HG03280 (cell line): Measurements from ENCODE around the gene DHRS2.
"Not testable (repeated sequence)": the region's sequence is repeated elsewhere in the genome, so short reads cannot be mapped to it uniquely, and the experiment has no call there.

Experiments
- ATAC-seq: cut with Tn5 transposase; IDR thresholded peaks from one replicate; pipeline ENCODE4 v1.9.1; 2021; ENCODE audit warnings: mild to moderate bottlenecking, moderate library complexity; ENCODE audit not compliant: unreplicated experiment

Gene DHRS2

DNA sequence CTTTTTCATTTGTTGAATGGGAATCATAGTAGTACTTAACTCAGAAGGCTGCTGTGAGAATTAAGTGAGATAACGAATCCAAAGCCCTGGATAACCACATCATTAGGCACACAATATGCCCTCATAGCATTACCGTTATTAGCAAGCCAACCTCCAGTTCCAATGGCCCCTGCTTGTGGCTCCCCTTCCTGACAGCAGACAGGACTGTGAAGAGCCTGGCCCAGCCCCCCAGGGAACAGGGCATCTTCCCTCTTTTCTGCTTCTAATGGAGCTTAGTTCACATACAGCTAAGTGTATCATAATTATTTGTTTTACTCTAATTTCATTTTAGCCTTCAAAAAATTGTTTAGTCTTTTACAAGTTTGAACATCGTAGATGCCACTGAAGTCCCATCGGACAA, 39.7 kb downstream of the DHRS2 start:
- ATAC-seq: no peak

- ATAC-seq: no peak
Observed at GRCh38 chr14:23681337-23681736, 45.2 kb downstream of the DHRS2 start.

DNA sequence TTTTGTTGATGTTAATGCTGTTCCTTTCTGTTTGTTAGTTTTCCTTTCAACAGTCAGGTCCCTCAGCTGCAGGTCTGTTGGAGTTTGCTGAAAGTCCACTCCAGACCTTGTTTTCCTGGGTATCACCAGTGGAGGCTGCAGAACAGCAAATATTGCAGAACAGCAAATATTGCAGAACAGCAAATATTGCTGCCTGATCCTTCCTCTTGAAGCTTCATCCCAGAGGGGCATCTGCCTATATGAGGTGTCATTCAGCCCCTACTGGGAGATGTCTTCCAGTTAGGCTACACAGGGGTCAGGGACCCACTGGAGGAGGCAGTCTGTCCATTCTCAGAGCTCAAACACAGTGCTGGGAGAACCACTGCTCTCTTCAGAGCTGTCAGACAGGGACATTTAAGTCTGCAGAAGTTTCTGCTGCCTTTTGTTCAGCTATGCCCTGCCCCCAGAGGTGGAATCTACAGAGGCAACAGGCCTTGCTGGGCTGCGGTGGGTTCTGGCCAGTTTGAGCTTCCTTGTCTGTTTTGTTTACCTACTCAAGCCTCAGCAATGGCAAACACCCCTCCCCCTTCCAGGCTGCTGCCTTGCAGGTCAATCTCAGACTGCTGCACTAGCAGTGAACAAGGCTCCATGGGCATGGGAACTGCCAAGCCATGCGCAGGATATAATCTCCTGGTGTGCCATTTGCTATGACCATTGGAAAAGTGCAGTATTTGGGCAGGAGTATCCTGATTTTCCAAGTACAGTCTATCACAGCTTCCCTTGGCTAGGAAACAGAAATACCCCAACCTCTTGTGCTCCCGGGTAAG, 53.7 kb downstream of the DHRS2 start:
- not testable (repeated sequence) for ATAC-seq

DNA sequence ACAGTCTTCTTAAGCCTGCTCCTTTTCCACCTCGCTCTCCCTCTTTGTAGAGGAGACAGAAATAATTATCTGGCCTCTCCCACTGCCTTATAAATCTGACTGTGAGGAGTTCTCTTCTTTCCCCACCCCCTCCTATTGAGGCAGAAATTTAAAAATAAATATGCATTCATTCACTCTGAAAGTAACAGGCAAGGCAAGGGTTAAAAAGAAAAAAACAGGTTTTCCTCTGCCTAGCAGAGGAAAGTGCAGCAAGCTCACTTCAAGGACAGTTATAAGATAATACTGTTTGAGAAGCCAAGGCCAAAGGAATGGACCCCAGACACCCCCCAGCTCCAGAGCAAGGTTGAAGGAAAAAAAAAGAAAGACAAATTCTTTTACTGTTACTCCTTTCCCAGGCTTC, 56.3 kb downstream of the DHRS2 start:
- no peak for ATAC-seq

- ATAC-seq: no peak
Observed at GRCh38 chr14:23693252-23693775, 57.1 kb downstream of the DHRS2 start.

DNA sequence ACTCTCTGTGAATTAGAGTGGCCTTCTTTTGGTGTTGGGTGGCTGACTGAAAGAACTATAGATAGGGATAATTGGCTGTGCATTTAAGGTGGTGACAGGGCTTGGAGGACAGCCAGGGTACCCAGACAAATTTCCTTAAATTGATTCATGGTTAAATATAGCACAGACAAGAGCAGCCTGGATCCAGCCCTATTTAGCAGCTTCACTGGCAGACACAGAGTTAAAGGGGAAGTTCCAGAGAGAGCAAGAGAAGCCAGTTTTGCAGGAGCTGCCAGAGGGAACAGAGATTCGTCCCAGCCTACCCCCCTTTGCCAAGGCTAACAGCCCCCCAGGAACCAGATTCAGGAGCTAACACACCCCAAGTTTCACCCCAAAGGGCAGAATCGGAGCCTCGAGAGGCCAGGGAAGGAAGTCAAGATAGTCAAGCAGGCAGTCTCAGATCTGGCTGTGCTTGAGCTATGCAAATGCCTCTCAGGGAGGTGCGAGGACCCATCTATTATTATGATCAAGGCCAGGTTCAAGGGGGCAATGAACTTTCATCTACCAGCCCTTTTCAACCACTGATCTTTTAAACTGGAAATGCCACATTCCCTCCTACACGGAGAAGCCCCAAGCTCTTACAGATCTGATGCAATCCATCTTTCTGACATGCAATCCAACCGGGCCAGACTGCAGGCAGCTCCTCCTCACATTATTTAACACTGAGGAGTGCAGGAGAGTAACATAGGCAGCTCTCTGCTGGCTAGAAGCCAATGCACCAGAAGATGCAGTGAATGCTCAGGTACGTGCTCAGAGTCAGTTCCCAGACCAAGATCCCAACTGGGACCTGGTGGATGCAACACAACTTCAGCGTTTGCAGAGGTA, 58.2 kb downstream of the DHRS2 start:
- no peak for ATAC-seq
